Heart left ventricle (tissue), 16 donors: Measurements from ENCODE around the gene SERTM2. TPM values are rescaled to one million over a fixed set of nuclear protein-coding genes. Genes with fewer than 3 reads are reported as not detected.

Source experiments
- ATAC-seq, 4 donors: fragments of 200-7000 bp; cut with Tn5 transposase; one replicate each; pipeline ENCODE4 v1.9.1; 2020 to 2022; ENCODE audit warnings: moderate library complexity in 4 of 4, mild to moderate bottlenecking in 3 of 4, moderate number of reproducible peaks in 1 of 4
- DNase-seq, 5 donors: peaks; one replicate each; pipeline ENCODE4 v3.0.0-alpha.2; 2020
- H3K27ac ChIP-seq, 12 donors: fragments of 200-600 bp; sonication (generic) in 4 of 12; one replicate each; pipeline versions ENCODE4 v1.5.0 to v1.8.0; 2016 to 2022; ENCODE audit warnings: mild to moderate bottlenecking in 2 of 12
- H3K27me3 ChIP-seq, 9 donors: fragments of 200-600 bp; sonication (generic) in 2 of 9; one replicate each; pipeline versions ENCODE4 v1.5.1 to v1.8.0; 2016 to 2022; ENCODE audit warnings: mild to moderate bottlenecking in 3 of 9
- H3K36me3 ChIP-seq, 9 donors: fragments of 200-600 bp; sonication (generic) in 2 of 9; one replicate each; pipeline versions ENCODE4 v1.5.0 to v1.8.0; 2018 to 2022; ENCODE audit warnings: mild to moderate bottlenecking in 2 of 9
- H3K4me1 ChIP-seq, 12 donors: fragments of 200-600 bp; sonication (generic) in 4 of 12; one replicate each; pipeline versions ENCODE4 v1.5.0 to v1.8.0; 2016 to 2022; ENCODE audit warnings: mild to moderate bottlenecking in 3 of 12
- H3K4me3 ChIP-seq, 12 donors: fragments of 200-600 bp; sonication (generic) in 4 of 12; one replicate each; pipeline versions ENCODE4 v1.5.0 to v1.8.0; 2017 to 2022; ENCODE audit warnings: mild to moderate bottlenecking in 9 of 12, moderate library complexity in 4 of 12
- H3K9me3 ChIP-seq, 12 donors: fragments of 200-600 bp; sonication (generic) in 4 of 12; one replicate each; pipeline versions ENCODE4 v1.5.0 to v1.8.0; 2016 to 2022; ENCODE audit warnings: mild to moderate bottlenecking in 1 of 12
- POLR2A ChIP-seq, 2 donors: fragments of 450-650 bp; IDR thresholded peaks; one replicate each; pipeline ENCODE4 v1.6.1; 2017; ENCODE audit warnings: antibody characterized with exemption in 2 of 2, mild to moderate bottlenecking in 2 of 2, moderate library complexity in 2 of 2
- WGBS, 4 donors: extraction: QIAGEN DNeasy Blood & Tissue Kit in 2 of 4; methylation state at CpG; one replicate each; pipeline versions ENCODE4 v1.1.5 to v1.1.7; 2013 to 2018; 5-methylcytosine and 5-hydroxymethylcytosine counted together
- intact Hi-C, 10 donors: fragments of 100-400 bp; cut with DNase I; formaldehyde crosslinking; loops; one replicate each; pipeline versions ENCODE4 v1.11.1 to v1.14.2; 2022
- long read RNA-seq, 3 donors: library from polyadenylated mRNA; unstranded; transcript quantifications; one replicate each; pipeline ENCODE4 v2.0.0, GENCODE V29; 2020 to 2021
- polyA plus RNA-seq, 2 donors: library from polyadenylated mRNA; stranded (reverse); fragments of 200-250 nt; gene quantifications; one replicate each; pipeline ENCODE4 v1.2.3, GENCODE V29; 2013
- total RNA-seq, 9 donors: library from RNA; depleted of rRNA in 2 of 9; stranded (reverse); fragments of >200 nt in 2 of 9; fragmentation: NEBNext Ultra II Directional in 3 of 9; extraction: Animal tissue kit (Norgen Biotek cat#: 25700) in 3 of 9; gene quantifications; one replicate each; pipeline versions ENCODE4 v1.1.0 to v1.2.4, GENCODE V29; 2016 to 2023
- TF ChIP-seq, protein P1 (sequence below), 12 donors: fragments of 200-600 bp; sonication (generic) in 4 of 12; IDR thresholded peaks; one replicate each; pipeline versions ENCODE4 v1.5.0 to v1.8.0; 2018 to 2022; ENCODE audit warnings: antibody characterized with exemption in 12 of 12, mild to moderate bottlenecking in 5 of 12
- donor health status: ischemic (EF 13 %, LVEDD 7.1; RV severe dilation, severe dysfunction).
- donor health status: healthy with polysubstance abuse.
- donor health status: DM: no; HTN: yes; CAD: no.
- donor health status: DM: no; HTN: no; CAD: no.
- donor health status: ischemic (EF 25% LVEDD 6.9; RV normal size, moderate dysfunction).
- donor health status: ischemic (EF 25% LVEDD 5.7; RV mildly dilated, moderate dysfunction).
- donor health status: healthy.
- donor health status: DM: yes; HTN: yes; CAD: no.
- donor health status: ischemic (EF 35%, LVEDD 5.7; RV mildly dilated, moderate dysfunction).
- donor health status: nonischemic (EF 11% LVEDD 7.7; RV severe dilation, severe dysfunction).
- donor health status: DM: yes; HTN: yes; CAD: no.
- donor health status: PGD.
- donor health status: ischemic (EF 29% LVEDD 5.4; RV normal size, mild dysfunction).
- donor health status: nonischemic (EF 23%, LVEDD 6.1; RV moderate dilation, normal function).

Gene SERTM2
- total RNA-seq, result under 1 TPM in 1 of 9 donors, not detected in 8; 0.27 TPM
- polyA plus RNA-seq, result not detected
- long read RNA-seq, donor 1, result 0 reads
- long read RNA-seq, donor 2, result 0 reads
- long read RNA-seq, donor 3, result 0 reads

DNA sequence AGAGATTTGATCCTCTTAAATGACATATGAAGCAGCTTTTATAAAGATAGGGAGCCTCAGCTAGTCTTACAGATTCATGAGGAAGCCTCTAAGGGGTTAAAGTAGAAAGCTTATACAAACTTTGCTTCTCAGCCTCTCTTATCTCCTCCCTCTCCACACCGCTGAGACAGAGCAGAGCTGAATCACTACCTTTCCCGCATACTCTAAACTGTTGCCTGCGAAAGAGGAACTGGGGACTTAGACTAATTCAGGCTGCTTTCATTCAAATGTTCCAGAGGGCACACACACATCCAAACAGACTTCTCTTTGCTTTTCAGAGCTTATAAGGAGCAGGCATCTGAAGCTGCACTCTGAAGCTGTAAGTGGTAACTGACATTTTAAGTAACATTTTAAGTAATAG is at the start of gene SERTM2:
SERTM2 (plus strand) TSS at position 169 of the 400 bp plus-strand sequence. CDS start 7,213 bp downstream, outside the sequence.
- Histone ChIP-seq H3K27ac (no peak within 1 kb of the TSS), H3K9me3 (no peaks in the 10 kb centered on the region), H3K36me3 (no peaks in the 10 kb centered on the region), H3K27me3 (peaks cover 0 to 46% (median 0%) of the 10 kb centered on the region in 9 donors), H3K4me1 (no peaks in the 10 kb centered on the region), H3K4me3 (no peak within 1 kb of the TSS)
- ATAC-seq, result no peak
- DNase-seq, result no peak
- TF ChIP-seq, protein P1, sequence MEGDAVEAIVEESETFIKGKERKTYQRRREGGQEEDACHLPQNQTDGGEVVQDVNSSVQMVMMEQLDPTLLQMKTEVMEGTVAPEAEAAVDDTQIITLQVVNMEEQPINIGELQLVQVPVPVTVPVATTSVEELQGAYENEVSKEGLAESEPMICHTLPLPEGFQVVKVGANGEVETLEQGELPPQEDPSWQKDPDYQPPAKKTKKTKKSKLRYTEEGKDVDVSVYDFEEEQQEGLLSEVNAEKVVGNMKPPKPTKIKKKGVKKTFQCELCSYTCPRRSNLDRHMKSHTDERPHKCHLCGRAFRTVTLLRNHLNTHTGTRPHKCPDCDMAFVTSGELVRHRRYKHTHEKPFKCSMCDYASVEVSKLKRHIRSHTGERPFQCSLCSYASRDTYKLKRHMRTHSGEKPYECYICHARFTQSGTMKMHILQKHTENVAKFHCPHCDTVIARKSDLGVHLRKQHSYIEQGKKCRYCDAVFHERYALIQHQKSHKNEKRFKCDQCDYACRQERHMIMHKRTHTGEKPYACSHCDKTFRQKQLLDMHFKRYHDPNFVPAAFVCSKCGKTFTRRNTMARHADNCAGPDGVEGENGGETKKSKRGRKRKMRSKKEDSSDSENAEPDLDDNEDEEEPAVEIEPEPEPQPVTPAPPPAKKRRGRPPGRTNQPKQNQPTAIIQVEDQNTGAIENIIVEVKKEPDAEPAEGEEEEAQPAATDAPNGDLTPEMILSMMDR (IDR thresholded peaks at IDR 0.05), result no peak
- TF ChIP-seq POLR2A (IDR thresholded peaks at IDR 0.05), result no peak
- 2 to 10% (median 6%) methylated on average over 3 of the region's 3 CpGs for WGBS, 4 donors
- intact Hi-C loops, result no loop called here

DNA sequence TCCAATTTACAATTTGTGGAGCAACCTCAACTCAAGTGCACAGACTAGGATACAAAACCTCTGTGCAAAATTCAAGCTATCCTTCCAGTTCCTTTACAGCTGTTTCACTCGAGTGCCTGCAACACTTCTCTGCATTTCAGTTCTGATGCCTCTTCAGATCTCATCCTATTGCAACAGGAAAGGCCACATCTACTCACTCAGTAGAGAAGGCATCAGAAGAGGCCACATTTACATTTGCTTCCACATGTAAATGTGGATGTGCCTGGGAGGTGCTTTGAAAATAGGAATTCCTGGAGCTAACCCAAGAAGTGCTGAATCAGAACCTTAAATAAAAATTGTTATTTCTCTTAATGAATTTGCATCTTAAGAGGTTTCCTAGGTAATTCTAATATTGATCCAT is 45.8 kb upstream of the SERTM2 start:
- TF ChIP-seq, protein P1 (IDR thresholded peaks at IDR 0.05), result no peak
- TF ChIP-seq POLR2A (IDR thresholded peaks at IDR 0.05), result no peak
- WGBS, 4 donors, result 29 to 45% (median 37%) methylated on average over 1 of the region's 1 CpG
- no peak for ATAC-seq
- no peaks in the 10 kb centered on the region for H3K4me1 ChIP-seq
- no peak for DNase-seq
- H3K27ac ChIP-seq, result no peak overlapping the region
- peaks cover 0 to 12% (median 0%) of the 10 kb centered on the region in 9 donors for H3K27me3 ChIP-seq
- H3K36me3 ChIP-seq, result no peaks in the 10 kb centered on the region
- no peaks in the 10 kb centered on the region for H3K9me3 ChIP-seq
- intact Hi-C loops, result no loop called here
- no peak overlapping the region for H3K4me3 ChIP-seq

DNA sequence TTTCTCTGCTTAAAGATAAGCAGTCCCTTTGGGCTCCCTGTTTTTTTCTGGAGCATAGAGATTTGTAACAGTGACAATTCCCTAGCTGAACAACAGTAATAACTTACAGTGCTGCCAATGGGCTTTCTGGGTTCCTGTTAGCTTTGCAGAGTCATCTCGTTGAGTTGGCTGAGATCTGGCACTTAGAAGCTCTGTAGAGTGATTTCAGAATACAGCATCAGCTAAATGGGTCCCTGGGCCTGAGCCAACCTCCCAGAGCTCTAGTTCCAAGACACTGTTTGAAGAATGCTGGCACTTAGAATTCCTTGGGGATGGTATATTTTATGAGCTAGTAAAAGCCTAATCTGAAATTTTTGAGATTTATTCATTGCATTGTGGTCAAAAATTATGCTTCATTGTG is 43.5 kb upstream of the SERTM2 start:
- peak in 4 of 5 donors; percentile 7 to 33 (median 20) for DNase-seq
- no peaks in the 10 kb centered on the region for H3K4me1 ChIP-seq
- H3K4me3 ChIP-seq, result no peak overlapping the region
- intact Hi-C loops, result no loop called here
- peaks cover 0 to 7% (median 0%) of the 10 kb centered on the region in 12 donors for H3K9me3 ChIP-seq
- peaks cover 0 to 16% (median 0%) of the 10 kb centered on the region in 9 donors for H3K27me3 ChIP-seq
- no peaks in the 10 kb centered on the region for H3K36me3 ChIP-seq
- TF ChIP-seq, protein P1 (IDR thresholded peaks at IDR 0.05), result no peak
- TF ChIP-seq POLR2A (IDR thresholded peaks at IDR 0.05), result no peak
- 5 to 17% (median 7%) methylated on average over 1 of the region's 1 CpG for WGBS, 4 donors
- ATAC-seq, result no peak
- H3K27ac ChIP-seq, result no peak overlapping the region

DNA sequence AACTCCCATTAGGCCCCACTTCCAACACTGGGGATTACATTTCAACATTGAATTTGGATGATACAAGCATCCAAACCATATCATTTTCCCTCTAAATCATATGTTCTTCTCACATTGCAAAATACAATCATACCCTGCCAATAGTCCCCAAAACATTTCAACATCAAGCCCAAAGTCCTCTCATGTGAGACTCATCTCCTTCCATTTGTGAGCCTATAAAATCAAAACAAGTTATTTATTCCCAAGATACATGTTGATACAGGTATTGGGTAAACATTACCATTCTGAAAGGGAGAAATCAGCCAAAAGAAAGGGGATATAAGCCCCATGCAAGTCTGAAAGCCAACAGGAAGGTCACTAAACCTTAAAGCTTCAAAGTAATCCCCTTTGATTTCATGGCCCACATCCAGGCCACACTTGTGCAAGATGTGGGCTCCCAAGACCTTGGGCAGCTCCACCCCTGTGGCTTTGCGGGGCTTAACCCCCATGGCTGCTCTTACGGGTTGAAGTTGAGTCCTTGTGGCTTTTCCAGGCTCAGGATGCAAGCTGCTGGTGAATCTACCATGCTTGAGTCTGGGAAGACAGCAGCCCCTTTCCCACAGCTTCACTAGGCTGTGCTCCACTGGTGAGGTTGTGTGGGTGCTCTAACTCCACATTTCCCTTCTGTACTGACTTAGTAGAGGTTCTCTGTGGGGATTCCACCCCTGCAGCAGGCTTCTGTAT is 40.6 kb upstream of the SERTM2 start:
- Histone ChIP-seq H3K27me3 (peaks cover 0 to 16% (median 0%) of the 10 kb centered on the region in 9 donors), H3K27ac (no peak overlapping the region), H3K9me3 (peaks cover 0 to 7% (median 0%) of the 10 kb centered on the region in 12 donors), H3K4me1 (no peaks in the 10 kb centered on the region), H3K36me3 (no peaks in the 10 kb centered on the region), H3K4me3 (no peak overlapping the region)
- intact Hi-C loops, result no loop called here
- TF ChIP-seq, protein P1 (IDR thresholded peaks at IDR 0.05), result no peak
- TF ChIP-seq POLR2A (IDR thresholded peaks at IDR 0.05), result no peak
- ATAC-seq, result no peak
- WGBS, 4 donors, result 72 to 91% (median 84%) methylated on average over 1 to 2 of the region's 2 CpGs
- DNase-seq, result peak in 1 of 5 donors; percentile 18
